ENCODE measurements around the gene RALGPS2.

Gene RALGPS2

DNA sequence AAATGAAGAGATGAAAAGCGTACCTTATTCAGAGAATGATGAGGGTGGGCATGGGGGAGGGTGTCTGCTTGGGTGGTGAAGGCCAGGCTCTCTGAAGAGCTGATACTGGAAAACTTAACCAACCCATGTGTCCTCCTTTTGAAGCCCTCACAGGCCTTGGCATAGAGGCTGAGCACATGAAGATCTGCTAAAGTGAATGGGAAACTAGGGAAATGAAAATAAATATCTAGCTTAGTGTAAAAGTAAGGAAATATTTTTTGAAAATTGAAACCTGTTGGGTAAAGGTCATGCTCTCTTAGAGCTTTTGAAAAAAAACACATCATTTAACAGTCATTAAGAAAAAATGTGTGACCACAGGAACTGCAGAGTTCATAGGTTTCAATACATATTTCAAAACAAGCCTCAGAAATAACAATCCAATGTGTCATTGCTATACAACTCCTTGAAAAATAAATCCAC lies 40.5 kb upstream of the RALGPS2 start:
- Histone ChIP-seq H3K27ac (no peak overlapping the region), H3K36me3 (no peaks in the 10 kb centered on the region), H3K4me3 (ENCODE audit: low read depth, low read length) (no peak overlapping the region), H3K9me3 (ENCODE audit: severe bottlenecking) (no peaks in the 10 kb centered on the region), H3K27me3 (ENCODE audit: insufficient read depth, low read depth, severe bottlenecking) (no peaks in the 10 kb centered on the region)
- TF ChIP-seq CTCF (IDR thresholded peaks at IDR 0.05; ENCODE audit: low read depth, low read length): no peak
- DNase-seq: no peak

DNA sequence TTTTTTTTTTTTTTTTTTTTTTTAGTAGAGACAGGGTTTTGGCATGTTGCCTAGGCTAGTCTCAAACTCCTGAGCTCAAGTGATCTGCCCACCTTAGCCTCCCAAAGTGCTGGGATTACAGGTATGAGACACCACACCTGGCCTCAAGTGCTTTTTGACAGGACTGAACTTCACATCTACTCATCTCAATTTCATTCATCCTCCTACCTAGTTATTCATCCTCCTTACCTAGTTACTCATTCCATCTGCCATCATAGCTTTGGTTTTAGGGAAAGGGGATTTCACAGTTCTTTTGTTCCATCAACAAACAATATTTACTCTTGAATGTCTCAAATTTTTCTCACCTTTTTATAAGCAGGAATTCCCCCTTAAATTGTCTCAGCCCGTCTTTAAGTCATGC lies 38.6 kb upstream of the RALGPS2 start:
- H3K27me3 ChIP-seq (ENCODE audit: insufficient read depth, low read depth, severe bottlenecking): no peaks in the 10 kb centered on the region
- no peak for TF ChIP-seq CTCF (IDR thresholded peaks at IDR 0.05; ENCODE audit: low read depth, low read length)
- H3K36me3 ChIP-seq: no peaks in the 10 kb centered on the region
- no peak overlapping the region for H3K4me3 ChIP-seq (ENCODE audit: low read depth, low read length)
- H3K9me3 ChIP-seq (ENCODE audit: severe bottlenecking): no peaks in the 10 kb centered on the region
- no peak for DNase-seq
- no peak overlapping the region for H3K27ac ChIP-seq

GRCh38 chr1:178688244-178688643 lies 36.8 kb upstream of the RALGPS2 start:
- Histone ChIP-seq H3K27me3 (ENCODE audit: insufficient read depth, low read depth, severe bottlenecking) (no peaks in the 10 kb centered on the region), H3K4me3 (ENCODE audit: low read depth, low read length) (no peak overlapping the region), H3K36me3 (no peaks in the 10 kb centered on the region), H3K27ac (no peak overlapping the region), H3K9me3 (ENCODE audit: severe bottlenecking) (no peaks in the 10 kb centered on the region)
- DNase-seq: no peak
- no peak for TF ChIP-seq CTCF (IDR thresholded peaks at IDR 0.05; ENCODE audit: low read depth, low read length)

DNA sequence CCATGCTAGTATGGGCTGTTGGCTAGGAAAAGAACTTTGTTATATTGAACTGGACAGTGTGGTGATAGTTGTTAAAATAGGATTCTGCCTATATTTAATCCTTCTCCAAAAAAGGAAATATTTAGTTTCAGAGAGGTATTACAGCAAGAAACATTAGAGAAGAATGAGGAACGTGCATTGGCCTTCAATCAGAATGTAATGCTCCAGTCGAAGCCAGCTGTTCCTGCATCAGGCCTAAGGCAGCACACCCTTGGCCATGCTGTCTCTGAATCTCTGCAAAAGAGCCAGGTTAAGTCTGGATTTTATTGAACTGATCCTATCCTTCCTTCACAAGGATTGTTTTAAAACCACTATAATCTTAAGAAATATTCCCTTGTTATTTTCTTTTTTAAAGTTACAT lies 35.3 kb upstream of the RALGPS2 start:
- TF ChIP-seq CTCF (IDR thresholded peaks at IDR 0.05; ENCODE audit: low read depth, low read length): no peak

GRCh38 chr1:178690496-178690895 lies 34.5 kb upstream of the RALGPS2 start:
- Histone ChIP-seq H3K4me3 (ENCODE audit: low read depth, low read length) (no peak overlapping the region), H3K9me3 (ENCODE audit: severe bottlenecking) (no peaks in the 10 kb centered on the region), H3K27me3 (ENCODE audit: insufficient read depth, low read depth, severe bottlenecking) (no peaks in the 10 kb centered on the region), H3K36me3 (no peaks in the 10 kb centered on the region), H3K27ac (peak overlapping the region; percentile 60)
- peak; percentile 54 for DNase-seq
- no peak for TF ChIP-seq CTCF (IDR thresholded peaks at IDR 0.05; ENCODE audit: low read depth, low read length)

More for the DNA sequence above, 35.3 kb upstream of the RALGPS2 start:
- DNase-seq: no peak
- Histone ChIP-seq H3K27me3 (ENCODE audit: insufficient read depth, low read depth, severe bottlenecking) (no peaks in the 10 kb centered on the region), H3K36me3 (no peaks in the 10 kb centered on the region), H3K9me3 (ENCODE audit: severe bottlenecking) (no peaks in the 10 kb centered on the region), H3K4me3 (ENCODE audit: low read depth, low read length) (no peak overlapping the region), H3K27ac (peak overlapping the region; percentile 27)

All from WERI-Rb-1 (cell line).